Stimulated activated CD8-positive, alpha-beta memory T cell treated with anti-CD3 and anti-CD28 coated beads, Interleukin-15, amount 100 ng/mL, for 4 hours (primary cell): ENCODE measurements around the gene AGAP1.

Experiments used
- DNase-seq, 2 donors: peaks; one replicate each; pipeline ENCODE4 v3.0.0-alpha.2; 2020; ENCODE audit warnings: low read depth in 2 of 2

The AGAP1 gene

GRCh38 chr2:235508371-235509160, 14.7 kb downstream of the AGAP1 start:
- DNase-seq = no peak

- DNase-seq = no peak
Measured at GRCh38 chr2:235510318-235510717, 16.5 kb downstream of the AGAP1 start.

DNA sequence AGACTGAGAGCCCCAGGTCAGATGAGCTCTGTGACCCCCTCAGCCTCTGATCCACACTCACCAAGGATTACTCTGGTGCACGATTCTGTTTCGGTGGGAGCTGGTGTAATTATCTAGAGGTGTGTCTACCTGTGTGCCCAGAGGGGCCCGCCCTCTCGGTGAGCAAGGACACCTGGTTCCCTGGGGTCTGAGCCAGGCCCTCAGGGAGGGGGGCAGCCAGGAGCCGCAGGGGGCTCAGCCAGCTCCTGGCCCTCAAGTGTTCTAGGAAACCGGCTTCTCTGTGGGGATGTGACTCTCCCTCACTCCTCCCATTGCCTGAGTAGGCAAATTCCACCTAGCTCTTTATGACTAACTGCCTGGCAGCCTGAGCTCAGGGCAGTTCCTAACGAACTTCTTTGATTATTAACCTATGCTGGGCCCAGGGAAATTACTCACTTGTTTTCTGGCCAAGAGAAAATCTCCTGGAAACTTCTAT, 17.4 kb downstream of the AGAP1 start:
- no peak for DNase-seq

GRCh38 chr2:235511751-235512698, 18.2 kb downstream of the AGAP1 start:
- DNase-seq = no peak

DNA sequence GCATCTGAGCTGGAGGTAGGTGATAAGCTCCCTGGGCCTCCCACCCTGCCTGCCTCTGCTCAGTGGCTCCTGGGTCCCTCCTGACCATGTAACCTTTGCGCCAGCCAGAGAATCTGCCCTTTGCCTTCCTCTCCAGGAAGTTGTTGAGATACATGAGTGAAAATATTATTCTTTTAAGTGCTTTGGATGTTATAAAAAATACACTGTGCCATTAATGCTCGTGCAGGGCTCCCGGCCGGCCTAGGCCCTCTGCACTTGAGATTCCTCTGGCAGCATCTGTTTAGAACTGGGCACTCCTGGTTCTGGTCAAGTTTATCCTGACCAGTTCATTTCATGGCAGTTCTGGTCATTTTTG, 18.8 kb downstream of the AGAP1 start:
- no peak for DNase-seq

DNA sequence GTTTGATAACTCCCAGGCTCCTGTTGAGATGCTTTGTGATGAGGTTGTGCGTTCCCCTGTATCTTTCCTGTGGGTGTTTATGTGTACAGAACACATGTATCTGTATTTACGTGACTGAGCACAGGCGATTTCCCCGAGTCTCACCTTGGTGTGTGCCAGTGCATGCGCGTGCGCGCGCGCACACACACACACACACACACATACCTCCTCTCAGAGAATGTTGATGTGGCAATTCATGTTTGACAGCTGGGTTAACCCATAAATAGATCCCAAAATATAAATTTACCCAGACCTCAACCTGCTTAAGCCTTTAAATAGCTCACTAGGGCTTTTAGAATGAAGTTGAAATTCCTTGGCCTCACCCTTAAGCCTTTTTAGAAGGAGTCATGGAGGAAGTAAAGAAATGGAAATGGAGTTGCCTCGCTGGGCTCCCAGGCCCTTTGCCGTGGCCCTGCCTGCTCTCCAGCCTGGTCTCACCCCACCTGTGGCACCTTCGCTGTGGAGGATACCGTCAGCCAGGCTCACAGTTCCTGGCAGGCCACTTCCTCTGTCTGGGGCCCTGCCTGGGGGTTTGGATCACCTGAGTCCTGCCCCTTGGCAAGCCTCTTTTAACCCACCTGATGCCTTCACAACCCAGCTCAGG, 20.3 kb downstream of the AGAP1 start:
- DNase-seq = no peak

GRCh38 chr2:235514627-235515363, 21.0 kb downstream of the AGAP1 start:
- DNase-seq = no peak

- no peak for DNase-seq
Measured at GRCh38 chr2:235515364-235515742, 21.5 kb downstream of the AGAP1 start.

- DNase-seq = no peak
Measured at GRCh38 chr2:235515821-235516220, 22.0 kb downstream of the AGAP1 start.

GRCh38 chr2:235516257-235516656, 22.4 kb downstream of the AGAP1 start:
- no peak for DNase-seq

GRCh38 chr2:235518322-235519090, 24.7 kb downstream of the AGAP1 start:
- DNase-seq = no peak

DNA sequence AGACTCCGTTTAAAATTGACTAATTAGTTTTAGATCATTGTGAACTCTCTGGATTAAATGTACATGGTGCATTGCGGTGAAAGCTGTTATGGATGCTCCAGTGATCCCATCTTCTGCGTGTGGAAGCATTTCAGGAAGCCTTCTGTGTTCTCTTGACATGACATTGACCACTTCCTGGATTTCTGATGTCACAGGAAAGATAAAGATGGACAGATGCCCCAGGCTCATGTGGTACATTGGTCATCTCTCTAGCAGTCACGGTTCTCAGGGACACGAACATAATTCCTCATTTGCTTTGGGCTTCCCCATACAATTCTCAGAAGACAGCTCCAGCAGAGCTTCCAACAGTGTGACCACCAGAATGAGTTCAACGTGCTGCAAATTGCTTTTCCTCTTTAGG, 26.9 kb downstream of the AGAP1 start:
- no peak for DNase-seq

GRCh38 chr2:235521844-235522243, 28.0 kb downstream of the AGAP1 start:
- no peak for DNase-seq

- no peak for DNase-seq
Measured at GRCh38 chr2:235523021-235523420, 29.2 kb downstream of the AGAP1 start.

DNA sequence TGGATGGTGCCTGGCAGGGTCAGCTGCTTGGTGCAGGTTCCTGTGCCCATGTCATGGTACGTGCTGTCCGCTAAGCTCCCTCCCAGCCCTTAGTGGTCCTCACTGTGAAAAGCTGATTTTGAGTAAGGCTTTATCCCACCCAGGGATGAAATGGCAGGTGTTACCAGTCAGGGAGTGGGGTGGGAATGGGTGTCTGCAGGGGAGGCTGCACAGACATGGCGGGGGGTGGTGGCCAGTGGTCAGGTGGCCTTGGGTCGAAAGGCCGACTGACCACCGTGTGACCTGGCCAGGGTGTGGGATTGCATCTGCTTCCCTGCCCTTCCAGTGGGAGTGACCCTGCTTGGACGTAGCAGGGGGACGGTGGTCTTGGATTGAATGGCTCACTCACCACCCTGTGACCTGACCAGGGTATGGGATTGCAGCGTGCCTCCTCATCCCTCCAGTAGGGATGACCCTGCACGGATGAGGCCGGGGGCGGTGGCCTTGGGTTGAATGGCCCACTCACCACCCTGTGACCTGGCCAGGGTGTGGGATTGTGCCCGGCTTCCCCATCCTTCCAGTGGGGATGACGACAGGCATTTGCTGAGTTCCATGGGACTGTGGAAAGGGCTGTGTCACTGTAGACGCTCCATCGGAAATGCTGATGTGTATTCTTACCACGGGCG, 29.8 kb downstream of the AGAP1 start:
- no peak for DNase-seq

DNA sequence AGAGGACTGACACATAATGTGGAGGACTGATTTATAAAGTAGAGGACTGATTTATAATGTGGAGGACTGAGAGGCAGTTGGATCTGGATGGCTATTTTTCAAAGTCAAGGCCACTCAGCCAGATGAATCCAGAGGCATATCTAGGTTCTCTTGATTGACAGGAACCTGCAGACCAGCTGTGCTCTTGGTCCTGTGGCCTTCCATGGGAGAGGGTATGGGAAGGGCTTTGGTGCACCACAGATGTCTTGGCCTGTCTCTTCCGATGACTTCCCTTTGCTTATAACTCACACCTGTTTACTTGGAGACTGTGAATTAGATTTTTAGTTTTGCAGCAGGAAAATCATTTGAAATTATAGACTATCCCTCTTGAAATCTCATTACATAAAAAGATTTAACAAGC, 32.3 kb downstream of the AGAP1 start:
- no peak for DNase-seq

DNA sequence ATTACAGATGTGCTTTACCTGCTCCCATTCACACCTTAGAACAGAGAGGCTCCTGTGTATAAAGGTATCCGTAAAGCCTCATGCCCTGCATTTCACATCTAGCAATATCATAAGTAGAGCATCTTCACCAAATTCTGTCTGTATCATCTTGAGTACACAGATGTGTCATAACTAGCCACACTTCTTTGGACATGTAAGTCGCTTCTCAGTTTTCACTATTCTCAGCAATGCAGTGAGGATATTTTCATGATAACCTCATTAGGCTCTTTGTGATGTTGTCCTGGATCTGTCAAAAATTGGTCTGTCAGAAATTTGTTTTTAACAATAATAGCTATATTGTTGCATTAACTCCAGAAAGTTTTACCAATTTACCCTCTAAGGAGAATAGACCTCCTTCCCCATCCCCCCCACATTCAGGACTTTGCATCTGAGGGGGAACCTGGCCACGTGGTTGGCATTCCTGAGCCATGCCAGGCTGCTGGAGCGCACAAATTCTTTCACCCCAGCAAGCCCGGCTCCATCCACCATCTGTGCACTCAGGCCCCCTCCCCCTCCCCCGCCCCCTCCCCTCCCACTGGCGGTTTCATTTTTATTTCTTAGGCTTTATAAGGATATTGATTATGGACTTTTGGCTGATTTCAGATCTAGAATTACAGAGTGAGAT, 34.1 kb downstream of the AGAP1 start:
- DNase-seq = no peak

- no peak for DNase-seq
Measured at GRCh38 chr2:235529621-235530020, 35.8 kb downstream of the AGAP1 start.

DNA sequence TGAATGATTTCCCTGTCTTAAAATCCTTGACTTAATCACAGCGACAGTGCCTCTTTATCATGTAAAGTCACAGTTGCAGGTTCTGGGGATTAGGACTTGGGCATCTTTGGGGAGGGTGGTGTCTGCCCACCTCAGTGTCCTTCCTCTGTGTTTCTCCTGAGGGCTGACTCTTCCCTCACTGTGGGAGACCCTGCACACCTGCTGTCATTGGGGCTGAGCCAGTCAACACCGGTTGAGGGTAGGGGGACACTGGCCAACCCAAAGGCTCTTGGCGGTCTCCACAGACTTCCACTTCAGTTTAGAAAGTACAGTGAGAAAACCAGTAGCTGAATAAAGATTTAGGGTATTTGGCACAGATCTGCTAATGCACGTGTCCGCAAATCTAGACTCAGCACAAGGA, 36.9 kb downstream of the AGAP1 start:
- DNase-seq = no peak

GRCh38 chr2:235532307-235532706, 38.5 kb downstream of the AGAP1 start:
- no peak for DNase-seq
